H9 (cell line): Measurements from ENCODE around the gene GRID2IP. TPM values are rescaled to one million over a fixed set of nuclear protein-coding genes. Genes with fewer than 3 reads are reported as not detected.

Source experiments
- DNase-seq: peaks from one replicate; pipeline ENCODE4 v3.0.0-alpha.2; 2017
- H2AFZ ChIP-seq: one replicate; pipeline ENCODE4 v1.6.1; 2013; ENCODE audit warnings: mild to moderate bottlenecking, low read length, control low read depth, moderate library complexity
- H2AK5ac ChIP-seq: 2 replicates; pipeline ENCODE4 v1.6.1; 2013; ENCODE audit warnings: low read length, control low read depth, mixed read lengths; ENCODE audit not compliant: insufficient read length
- H2BK120ac ChIP-seq: one replicate; pipeline ENCODE4 v1.6.1; 2013; ENCODE audit warnings: low read depth, mild to moderate bottlenecking, low read length, control low read depth, inconsistent platforms; ENCODE audit not compliant: poor library complexity, severe bottlenecking
- H2BK12ac ChIP-seq: 2 replicates; pipeline ENCODE4 v1.6.1; 2013; ENCODE audit warnings: low read length, control low read depth, mixed read lengths, low read depth; ENCODE audit not compliant: insufficient read length
- H2BK15ac ChIP-seq: 2 replicates; pipeline ENCODE4 v1.6.1; 2013; ENCODE audit warnings: low read depth, low read length, control low read depth
- H2BK20ac ChIP-seq: one replicate; pipeline ENCODE4 v1.6.1; 2013; ENCODE audit warnings: low read depth, mild to moderate bottlenecking, low read length, control low read depth, inconsistent platforms; ENCODE audit not compliant: poor library complexity, severe bottlenecking
- H2BK5ac ChIP-seq: 2 replicates; pipeline ENCODE4 v1.6.1; 2013; ENCODE audit warnings: low read length, control low read depth, mixed read lengths; ENCODE audit not compliant: insufficient read length
- H3K14ac ChIP-seq: 2 replicates; pipeline ENCODE4 v1.6.1; 2013; ENCODE audit warnings: low read length, control low read depth; ENCODE audit not compliant: insufficient read depth
- H3K18ac ChIP-seq: 2 replicates; pipeline ENCODE4 v1.6.1; 2013; ENCODE audit warnings: low read depth, mild to moderate bottlenecking, mixed read lengths, low read length, control low read depth; ENCODE audit not compliant: insufficient read length
- H3K23ac ChIP-seq: 2 replicates; pipeline ENCODE4 v1.6.1; 2013; ENCODE audit warnings: low read length, control low read depth, mixed read lengths, low read depth; ENCODE audit not compliant: insufficient read length
- H3K23me2 ChIP-seq: 2 replicates; pipeline ENCODE4 v1.6.1; 2013; ENCODE audit warnings: low read depth, mild to moderate bottlenecking, mixed read lengths, low read length, control low read depth; ENCODE audit not compliant: insufficient read length, poor library complexity, severe bottlenecking
- H3K27ac ChIP-seq: 2 replicates; pipeline ENCODE4 v1.5.1; 2013; ENCODE audit warnings: low read length, control low read depth, mixed read lengths, low read depth; ENCODE audit not compliant: insufficient read length
- H3K27me3 ChIP-seq: 2 replicates; pipeline ENCODE4 v1.6.1; 2013; ENCODE audit warnings: low read length, control low read depth, inconsistent platforms; ENCODE audit not compliant: insufficient read depth
- H3K4ac ChIP-seq: 2 replicates; pipeline ENCODE4 v1.6.1; 2013; ENCODE audit warnings: low read depth, mild to moderate bottlenecking, control low read depth, inconsistent platforms, low read length, moderate library complexity
- H3K4me1 ChIP-seq: 2 replicates; pipeline ENCODE4 v1.6.1; 2013; ENCODE audit warnings: low read length, control low read depth, inconsistent platforms; ENCODE audit not compliant: insufficient read depth
- H3K4me2 ChIP-seq: 2 replicates; pipeline ENCODE4 v1.6.1; 2013; ENCODE audit warnings: low read length, control low read depth, mixed read lengths; ENCODE audit not compliant: insufficient read length, insufficient read depth
- H3K56ac ChIP-seq: 2 replicates; pipeline ENCODE4 v1.6.1; 2013; ENCODE audit warnings: low read depth, mild to moderate bottlenecking, mixed read lengths, low read length, control low read depth; ENCODE audit not compliant: insufficient read length
- H3K79me1 ChIP-seq: 2 replicates; pipeline ENCODE4 v1.6.1; 2013; ENCODE audit warnings: low read depth, mild to moderate bottlenecking, moderate library complexity, low read length, control low read depth, inconsistent platforms; ENCODE audit not compliant: insufficient read depth, poor library complexity, severe bottlenecking
- H3K79me2 ChIP-seq: 2 replicates; pipeline ENCODE4 v1.6.1; 2013; ENCODE audit warnings: low read length, control low read depth, inconsistent platforms; ENCODE audit not compliant: insufficient read depth
- H3K9ac ChIP-seq: 2 replicates; pipeline ENCODE4 v1.6.1; 2013; ENCODE audit warnings: low read length, control low read depth, mixed read lengths; ENCODE audit not compliant: insufficient read length; ENCODE audit errors: extremely low read depth
- H3K9me3 ChIP-seq: one replicate; pipeline ENCODE4 v1.6.1; 2013; ENCODE audit warnings: low read depth, low read length, inconsistent platforms; ENCODE audit not compliant: control insufficient read depth
- H3T11ph ChIP-seq: one replicate; pipeline ENCODE4 v1.6.1; 2013; ENCODE audit warnings: mild to moderate bottlenecking, low read length, control low read depth, inconsistent platforms
- H4K20me1 ChIP-seq: one replicate; pipeline ENCODE4 v1.6.1; 2013; ENCODE audit not compliant: control insufficient read depth, insufficient read length, insufficient read depth
- H4K5ac ChIP-seq: 2 replicates; pipeline ENCODE4 v1.6.1; 2013; ENCODE audit warnings: low read depth, mild to moderate bottlenecking, mixed read lengths, low read length, control low read depth; ENCODE audit not compliant: insufficient read length
- H4K8ac ChIP-seq: replicated peaks from 2 replicates; pipeline ENCODE4 v1.6.1; 2013; ENCODE audit warnings: low read length, control low read depth, mixed read lengths, low read depth; ENCODE audit not compliant: insufficient read length
- H4K91ac ChIP-seq: 2 replicates; pipeline ENCODE4 v1.6.1; 2013; ENCODE audit warnings: low read depth, mild to moderate bottlenecking, moderate library complexity, mixed read lengths, low read length, control low read depth; ENCODE audit not compliant: insufficient read length
- H3K27ac Mint-ChIP-seq, 3 experiments: 2 replicates in 2 of 3; 3 replicates in 1 of 3; pipeline ENCODE4 v1.8.0; 2020 to 2021; ENCODE audit warnings: mixed read lengths in 3 of 3, mild to moderate bottlenecking in 1 of 3, moderate library complexity in 1 of 3
- H3K27me3 Mint-ChIP-seq: 2 replicates; pipeline ENCODE4 v1.8.0; 2021; ENCODE audit warnings: low read depth, mild to moderate bottlenecking, moderate library complexity, mixed read lengths
- H3K36me3 Mint-ChIP-seq, 3 experiments: 2 replicates in 2 of 3; 3 replicates in 1 of 3; pipeline ENCODE4 v1.8.0; 2020 to 2021; ENCODE audit warnings: low read depth in 3 of 3, mixed read lengths in 3 of 3; ENCODE audit not compliant: insufficient read depth in 1 of 3
- H3K4me1 Mint-ChIP-seq, 2 experiments: 2 replicates each; pipeline ENCODE4 v1.8.0; 2020; ENCODE audit warnings: mixed read lengths in 2 of 2
- H3K4me3 Mint-ChIP-seq, 2 experiments: 2 replicates in 1 of 2; 3 replicates in 1 of 2; pipeline ENCODE4 v1.8.0; 2020 to 2021; ENCODE audit warnings: mild to moderate bottlenecking in 2 of 2, mixed read lengths in 2 of 2, moderate library complexity in 1 of 2
- H3K9me3 Mint-ChIP-seq, 2 experiments: 2 replicates in 1 of 2; 3 replicates in 1 of 2; pipeline ENCODE4 v1.8.0; 2020; ENCODE audit warnings: mild to moderate bottlenecking in 2 of 2, mixed read lengths in 2 of 2, moderate library complexity in 1 of 2
- WGBS: extraction: QIAGEN DNeasy Blood & Tissue Kit; methylation state at CpG from one replicate; pipeline ENCODE4 v1.1.7; 2013; ENCODE audit warnings: missing lambda C conversion rate, low lambda C conversion rate, mixed read lengths; ENCODE audit not compliant: insufficient read length; ENCODE audit errors: extremely low coverage; 5-methylcytosine and 5-hydroxymethylcytosine counted together
- total RNA-seq: library from RNA; stranded (reverse); gene quantifications from 2 replicates; pipeline ENCODE4 v1.2.1, GENCODE V29; 2021
- TF ChIP-seq, protein P1 (sequence below): fragments of 200-600 bp; sonication (generic); conservative IDR thresholded peaks from 3 replicates; pipeline ENCODE4 v1.8.0; 2021; ENCODE audit warnings: antibody characterized with exemption, mild to moderate bottlenecking

Gene GRID2IP
- total RNA-seq, 1 experiment from 2014 or later: 1.7 TPM

DNA sequence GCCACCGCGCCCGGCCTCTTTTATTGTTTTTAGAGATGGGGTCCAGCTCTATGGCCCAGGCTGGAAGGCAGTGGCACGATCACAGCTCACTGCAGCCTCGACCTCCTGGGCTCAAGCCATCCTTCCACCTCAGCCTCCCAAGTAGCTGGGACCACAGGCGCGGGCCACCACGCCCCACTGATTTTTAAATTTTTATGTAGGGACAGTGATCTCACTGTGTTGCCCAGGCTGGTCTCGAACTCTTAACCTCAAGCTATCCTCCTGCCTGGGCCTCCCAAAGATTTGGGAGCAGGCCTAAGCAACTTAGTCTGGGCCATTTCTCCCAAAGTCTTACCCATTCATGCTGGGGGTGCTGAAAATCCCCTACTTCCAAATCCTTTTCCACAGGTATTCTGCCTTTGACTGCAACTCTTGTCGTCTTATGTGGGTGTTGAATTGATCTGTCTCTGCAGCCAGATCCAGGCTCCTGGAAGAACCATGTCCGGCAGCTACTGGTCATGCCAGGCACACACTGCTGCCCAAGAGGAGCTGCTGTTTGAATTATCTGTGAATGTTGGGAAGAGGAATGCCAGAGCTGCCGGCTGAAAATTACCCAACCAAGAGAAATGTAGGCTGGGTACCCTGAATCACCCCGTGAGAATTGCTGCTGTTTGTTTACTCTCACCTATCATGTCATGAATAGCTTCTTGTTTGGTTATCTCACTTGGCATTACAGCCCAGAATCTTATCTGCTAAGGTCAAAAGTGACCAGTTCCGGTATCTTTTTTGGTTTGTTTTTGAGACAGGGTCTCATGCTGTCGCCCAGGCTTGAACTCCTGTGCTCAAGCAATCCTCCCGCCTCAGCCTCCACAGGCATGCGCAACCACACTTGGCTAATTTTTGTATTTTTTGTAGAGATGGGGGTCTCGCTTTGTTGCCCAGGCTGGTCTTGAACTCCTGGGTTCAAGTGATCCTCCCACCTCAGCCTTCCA lies 27.1 kb upstream of the GRID2IP start:
- Histone ChIP-seq H3K9ac (no peak overlapping the region), H2BK12ac (no peak overlapping the region), H3K18ac (no peak overlapping the region), H3K23me2 (no peaks in the 10 kb centered on the region), H3K14ac (no peak overlapping the region), H3K9me3 (no peaks in the 10 kb centered on the region), H4K91ac (no peak overlapping the region), H2BK20ac (no peak overlapping the region), H2BK120ac (no peak overlapping the region), H3K79me1 (no peaks in the 10 kb centered on the region), H3K27ac (no peak overlapping the region), H4K20me1 (no peaks in the 10 kb centered on the region), H2AK5ac (no peak overlapping the region), H3K79me2 (no peaks in the 10 kb centered on the region), H3K23ac (no peak overlapping the region), H3K4ac (no peak overlapping the region), H3K4me2 (peak overlapping the region; percentile 22), H3K27me3 (no peaks in the 10 kb centered on the region), H3T11ph (no peak overlapping the region), H4K5ac (no peak overlapping the region), H2BK15ac (no peak overlapping the region), H2BK5ac (no peak overlapping the region), H3K4me1 (no peaks in the 10 kb centered on the region), H2AFZ (no peak overlapping the region), H4K8ac (no peak overlapping the region), H3K56ac (no peak overlapping the region)
- H3K27me3 Mint-ChIP-seq: no peaks in the 10 kb centered on the region; the same call in 1 of the 2 replicates
- H3K9me3 Mint-ChIP-seq: no peaks in the 10 kb centered on the region
- no peak for DNase-seq
- no CpG with 5 or more reads among the region's 18 CpGs for WGBS
- H3K4me1 Mint-ChIP-seq: peaks cover 0 to 2% of the 10 kb centered on the region in 2 experiments; a peak in 1 of 4 replicates
- peak overlapping the region; percentile 23 to 84 (median 58); a peak in 4 of 7 replicates for H3K27ac Mint-ChIP-seq
- TF ChIP-seq, protein P1, sequence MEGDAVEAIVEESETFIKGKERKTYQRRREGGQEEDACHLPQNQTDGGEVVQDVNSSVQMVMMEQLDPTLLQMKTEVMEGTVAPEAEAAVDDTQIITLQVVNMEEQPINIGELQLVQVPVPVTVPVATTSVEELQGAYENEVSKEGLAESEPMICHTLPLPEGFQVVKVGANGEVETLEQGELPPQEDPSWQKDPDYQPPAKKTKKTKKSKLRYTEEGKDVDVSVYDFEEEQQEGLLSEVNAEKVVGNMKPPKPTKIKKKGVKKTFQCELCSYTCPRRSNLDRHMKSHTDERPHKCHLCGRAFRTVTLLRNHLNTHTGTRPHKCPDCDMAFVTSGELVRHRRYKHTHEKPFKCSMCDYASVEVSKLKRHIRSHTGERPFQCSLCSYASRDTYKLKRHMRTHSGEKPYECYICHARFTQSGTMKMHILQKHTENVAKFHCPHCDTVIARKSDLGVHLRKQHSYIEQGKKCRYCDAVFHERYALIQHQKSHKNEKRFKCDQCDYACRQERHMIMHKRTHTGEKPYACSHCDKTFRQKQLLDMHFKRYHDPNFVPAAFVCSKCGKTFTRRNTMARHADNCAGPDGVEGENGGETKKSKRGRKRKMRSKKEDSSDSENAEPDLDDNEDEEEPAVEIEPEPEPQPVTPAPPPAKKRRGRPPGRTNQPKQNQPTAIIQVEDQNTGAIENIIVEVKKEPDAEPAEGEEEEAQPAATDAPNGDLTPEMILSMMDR: no peak
- peaks cover 13 to 44% (median 37%) of the 10 kb centered on the region in 3 experiments; a peak in 6 of 7 replicates for H3K36me3 Mint-ChIP-seq
- peak overlapping the region; percentile 80 to 87 for H3K4me3 Mint-ChIP-seq
